Hippocampal formation (tissue), 2 donors: ENCODE results near the gene DAP.
"Not testable (repeated sequence)": the region's sequence is repeated elsewhere in the genome, so short reads cannot be mapped to it uniquely, and the experiment has no call there.

Experiments
- DNase-seq, 2 donors: peaks; one replicate each; lab custom pipeline; 2025; lab: John Stamatoyannopoulos, UW

DAP gene

DNA sequence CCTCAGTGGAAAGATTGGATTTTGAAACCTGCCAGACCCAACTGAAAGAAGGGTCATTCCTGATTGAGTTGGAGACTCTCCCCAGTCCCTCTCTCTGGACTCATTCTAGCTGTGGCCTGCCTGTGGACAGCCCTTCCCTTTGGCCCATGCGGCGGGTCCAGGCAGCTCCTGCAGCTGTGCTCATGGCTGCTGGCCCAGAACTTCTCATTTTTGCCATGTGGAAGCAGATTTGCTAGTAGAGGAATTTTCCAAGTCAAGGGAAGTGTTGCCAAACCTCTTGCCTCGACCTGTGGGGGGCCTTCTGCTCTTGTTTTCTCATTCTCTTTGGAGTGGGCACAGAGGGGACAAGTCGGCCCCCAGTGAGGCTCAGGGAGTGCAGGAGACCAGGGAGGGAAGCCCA, 108.0 kb downstream of the DAP start:
- DNase-seq = no peak

GRCh38 chr5:10652606-10653005, 108.4 kb downstream of the DAP start:
- DNase-seq = no peak

DNA sequence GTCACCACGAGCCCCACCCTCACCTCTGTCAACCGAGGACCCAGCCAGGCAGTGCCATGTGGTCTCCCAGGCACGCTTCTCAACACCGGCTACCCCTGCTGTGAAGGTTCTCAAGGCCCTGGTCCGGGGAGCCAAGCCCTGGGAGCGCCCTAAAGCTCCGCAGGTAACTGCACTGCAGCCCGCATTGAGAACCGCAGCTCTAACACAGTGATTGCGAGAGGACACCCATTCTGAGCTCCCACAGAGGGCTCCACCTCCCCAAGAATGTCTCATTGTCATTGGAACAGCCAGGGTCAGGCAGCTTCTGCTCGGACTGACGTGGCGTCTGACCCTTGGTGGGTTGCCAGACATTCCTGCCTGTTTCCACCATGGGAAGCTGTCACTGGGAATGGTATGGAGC, 108.9 kb downstream of the DAP start:
- no peak for DNase-seq

- DNase-seq = no peak
Measured at GRCh38 chr5:10649666-10650380, 111.2 kb downstream of the DAP start.

DNA sequence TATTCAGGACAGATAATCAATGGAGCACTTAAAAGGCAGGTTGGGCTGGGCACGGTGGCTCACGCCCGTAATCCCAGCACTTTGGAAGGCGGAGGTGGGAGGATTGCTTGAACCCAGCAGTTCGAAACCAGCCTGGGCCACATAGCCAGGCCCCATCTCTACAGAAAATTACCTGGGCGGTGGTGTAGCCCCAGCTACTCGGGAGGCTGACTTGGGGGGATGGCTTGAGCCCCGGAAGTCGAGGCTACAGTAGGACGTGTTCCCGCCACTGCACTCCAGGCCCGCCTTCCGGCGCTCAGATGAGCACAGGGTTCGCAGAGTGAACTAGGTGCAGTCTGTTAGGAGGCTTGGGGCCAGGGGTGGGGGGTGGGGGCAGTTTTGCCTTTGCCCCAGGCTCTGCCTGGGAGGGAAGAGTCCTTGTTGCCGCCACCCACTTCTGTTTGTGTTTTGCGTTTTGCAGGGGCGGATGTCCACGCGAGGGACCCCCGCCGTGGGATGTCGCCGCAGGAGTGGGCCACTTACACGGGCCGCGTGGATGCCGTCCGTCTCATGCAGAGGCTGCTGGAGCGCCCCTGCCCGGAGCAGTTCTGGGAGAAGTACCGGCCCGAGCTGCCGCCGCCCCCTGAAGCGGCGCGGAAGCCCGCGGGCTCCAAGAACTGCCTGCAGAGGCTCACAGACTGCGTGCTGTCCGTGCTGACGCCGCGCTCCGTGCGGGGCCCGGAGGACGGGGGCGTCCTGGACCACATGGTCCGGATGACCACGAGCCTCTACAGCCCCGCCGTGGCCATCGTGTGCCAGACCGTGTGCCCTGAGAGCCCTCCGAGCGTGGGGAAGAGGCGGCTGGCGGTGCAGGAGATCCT, 112.0 kb downstream of the DAP start:
- DNase-seq = no peak

- no peak for DNase-seq
Measured at GRCh38 chr5:10647640-10648039, 113.4 kb downstream of the DAP start.

DNA sequence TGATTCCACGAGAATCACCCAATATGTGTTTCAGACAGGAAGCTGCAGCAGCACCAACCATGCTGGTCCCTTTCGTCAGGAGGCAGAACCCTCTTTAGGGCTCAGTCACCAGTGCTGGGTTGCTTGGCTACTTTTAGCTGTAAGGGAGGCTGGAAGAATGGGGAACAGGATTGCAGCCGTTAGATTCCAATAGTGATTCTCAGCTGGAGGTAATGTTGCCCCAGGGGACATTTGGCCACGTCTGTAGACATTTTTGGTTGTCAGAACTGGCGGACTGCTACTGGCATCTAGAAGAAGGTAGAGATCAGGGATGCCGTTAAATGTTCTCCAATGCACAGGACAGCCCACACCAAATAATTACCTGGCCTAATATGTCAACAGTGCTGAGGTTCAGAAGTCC, 115.4 kb downstream of the DAP start:
- no peak for DNase-seq

- DNase-seq = no peak
Measured at GRCh38 chr5:10645146-10645545, 115.9 kb downstream of the DAP start.

DNA sequence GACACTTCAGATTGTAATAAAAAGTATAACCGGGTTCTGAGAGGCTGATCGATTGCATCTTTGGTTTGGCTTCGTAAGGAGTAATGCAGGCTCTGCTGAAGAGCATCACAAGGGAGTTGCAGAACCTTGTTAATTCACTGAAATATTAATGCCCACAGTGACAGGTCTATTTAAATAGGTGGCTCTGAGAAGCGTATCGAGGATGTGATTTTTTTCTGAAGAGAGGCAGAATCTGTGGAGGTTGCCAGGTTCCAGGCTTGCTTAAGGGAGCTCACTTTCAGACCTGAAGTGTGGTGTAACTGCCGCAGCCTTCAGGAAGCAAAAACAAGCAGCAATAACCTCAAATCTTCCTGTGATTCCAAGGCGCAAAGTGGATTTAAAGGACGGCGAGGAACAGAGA, 116.8 kb downstream of the DAP start:
- DNase-seq = no peak

- no peak for DNase-seq
Measured at GRCh38 chr5:10642367-10642766, 118.7 kb downstream of the DAP start.

DNA sequence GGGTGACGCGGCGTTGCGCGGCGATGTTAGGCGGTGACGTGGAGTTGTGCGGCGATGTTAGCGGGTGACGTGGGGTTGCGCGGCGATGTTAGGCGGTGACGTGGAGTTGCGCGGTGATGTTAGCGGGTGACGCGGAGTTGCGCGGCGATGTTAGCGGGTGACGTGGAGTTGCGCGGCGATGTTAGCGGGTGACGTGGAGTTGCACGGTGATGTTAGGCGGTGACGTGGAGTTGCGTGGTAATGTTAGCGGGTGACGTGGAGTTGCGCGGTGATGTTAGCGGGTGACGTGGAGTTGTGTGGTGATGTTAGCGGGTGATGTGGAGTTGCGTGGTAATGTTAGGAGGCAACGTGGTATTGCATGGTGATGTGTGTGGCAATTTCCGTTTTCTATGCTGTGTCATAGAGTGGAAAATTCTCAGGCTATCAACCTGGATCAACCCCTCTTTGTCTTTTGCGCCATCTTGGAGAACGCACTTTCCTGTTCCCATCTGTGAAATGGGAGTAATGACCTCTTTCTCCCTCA, 121.1 kb downstream of the DAP start:
- DNase-seq = no peak

DNA sequence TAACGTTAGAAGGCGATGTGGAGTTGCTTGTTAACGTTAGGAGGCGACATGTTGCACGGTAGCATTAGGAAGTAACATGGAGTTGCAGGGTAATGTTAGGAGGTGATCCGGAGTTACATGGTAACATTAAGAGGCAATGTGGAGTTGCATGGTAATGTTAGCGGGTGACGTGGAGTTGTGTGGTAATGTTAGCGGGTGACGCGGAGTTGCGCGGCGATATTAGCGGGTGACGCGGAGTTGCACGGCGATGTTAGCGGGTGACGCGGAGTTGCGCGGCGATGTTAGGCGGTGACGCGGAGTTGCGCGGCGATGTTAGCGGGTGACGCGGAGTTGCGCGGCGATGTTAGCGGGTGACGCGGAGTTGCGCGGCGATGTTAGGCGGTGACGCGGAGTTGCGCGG, 122.3 kb downstream of the DAP start:
- DNase-seq = not testable (repeated sequence)

- DNase-seq = no peak
Measured at GRCh38 chr5:10637944-10638343, 123.1 kb downstream of the DAP start.

DNA sequence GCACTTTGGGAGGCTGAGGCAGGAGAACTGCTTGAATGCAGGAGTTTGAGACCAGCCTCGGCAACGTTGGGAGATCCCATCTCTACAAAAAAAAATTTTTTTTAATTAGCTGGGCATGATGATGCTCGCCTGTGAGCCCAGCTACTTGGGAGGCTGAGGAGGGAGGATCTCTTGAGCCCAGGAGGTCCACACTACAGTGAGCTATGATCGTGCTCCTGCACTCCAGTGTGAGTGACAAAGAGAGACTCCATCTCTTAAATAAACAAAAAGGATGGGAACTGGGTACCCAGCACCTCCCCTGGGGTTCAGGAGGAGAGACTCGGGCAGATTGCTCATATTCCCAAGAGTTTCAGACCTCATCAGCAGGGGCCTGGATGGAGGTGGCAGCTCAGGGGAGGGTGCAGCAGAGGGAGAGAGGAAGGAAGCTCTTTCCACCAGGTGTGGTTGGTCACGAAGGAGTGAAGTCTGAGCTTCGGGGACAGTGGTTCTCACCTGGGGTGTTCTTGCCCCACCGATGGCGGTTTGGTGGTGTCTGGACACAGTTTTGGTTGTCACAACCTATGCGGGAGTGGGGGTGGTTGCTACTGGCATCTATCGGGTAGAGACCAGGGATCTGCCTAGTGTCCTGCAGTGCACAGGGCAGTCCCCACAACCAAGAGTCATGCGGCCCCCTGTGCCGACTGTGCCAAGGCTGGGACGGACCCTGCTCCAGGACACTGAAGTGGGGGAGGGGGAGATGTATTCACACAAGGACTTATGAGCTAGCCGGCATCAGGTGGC, 124.5 kb downstream of the DAP start:
- no peak for DNase-seq

DNA sequence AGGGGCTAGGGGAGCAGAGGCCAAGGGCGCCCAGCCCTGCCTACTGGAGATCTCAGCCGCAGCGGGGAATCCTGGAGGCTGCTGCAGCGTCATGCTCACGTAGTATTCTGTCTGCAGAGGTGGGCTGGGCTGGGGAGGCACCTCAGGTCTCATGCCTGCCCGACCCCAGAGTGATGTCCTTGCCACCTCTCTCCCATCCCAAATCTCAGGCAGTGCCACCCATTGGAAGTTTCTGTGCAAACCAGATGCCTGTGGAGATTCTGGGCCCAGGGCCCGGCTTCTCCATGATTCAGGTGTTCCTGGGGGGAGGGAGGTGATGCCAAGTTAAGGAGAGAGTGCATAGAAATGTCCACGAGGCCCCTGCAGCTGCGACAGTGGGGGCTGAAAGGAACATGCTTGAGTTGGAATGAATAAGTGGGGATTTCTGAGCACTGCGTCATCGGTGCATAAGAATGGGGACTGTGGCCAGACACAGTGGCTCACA, 125.1 kb downstream of the DAP start:
- no peak for DNase-seq

- DNase-seq = no peak
Measured at GRCh38 chr5:10635257-10635866, 125.7 kb downstream of the DAP start.

- DNase-seq = no peak
Measured at GRCh38 chr5:10634562-10634961, 126.5 kb downstream of the DAP start.

DNA sequence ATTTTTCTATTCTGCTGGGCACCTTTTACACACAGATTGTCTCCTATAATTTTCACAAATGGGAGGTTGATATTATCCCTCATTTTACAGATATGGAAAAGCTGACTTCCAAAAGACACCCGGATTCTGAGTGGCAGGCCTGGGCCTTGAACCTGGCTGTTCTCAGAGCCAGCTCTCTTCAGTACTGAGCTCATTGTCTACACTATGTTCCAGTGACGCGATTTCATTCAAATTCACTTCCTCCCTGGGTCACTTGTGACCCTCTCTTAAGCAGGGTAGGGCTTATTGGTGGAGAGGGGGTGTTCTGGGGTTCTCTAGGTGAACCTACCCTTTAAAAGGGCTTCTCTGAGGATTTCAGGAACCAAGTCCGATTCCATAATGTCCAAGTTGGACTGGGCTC, 127.0 kb downstream of the DAP start:
- DNase-seq = no peak

DNA sequence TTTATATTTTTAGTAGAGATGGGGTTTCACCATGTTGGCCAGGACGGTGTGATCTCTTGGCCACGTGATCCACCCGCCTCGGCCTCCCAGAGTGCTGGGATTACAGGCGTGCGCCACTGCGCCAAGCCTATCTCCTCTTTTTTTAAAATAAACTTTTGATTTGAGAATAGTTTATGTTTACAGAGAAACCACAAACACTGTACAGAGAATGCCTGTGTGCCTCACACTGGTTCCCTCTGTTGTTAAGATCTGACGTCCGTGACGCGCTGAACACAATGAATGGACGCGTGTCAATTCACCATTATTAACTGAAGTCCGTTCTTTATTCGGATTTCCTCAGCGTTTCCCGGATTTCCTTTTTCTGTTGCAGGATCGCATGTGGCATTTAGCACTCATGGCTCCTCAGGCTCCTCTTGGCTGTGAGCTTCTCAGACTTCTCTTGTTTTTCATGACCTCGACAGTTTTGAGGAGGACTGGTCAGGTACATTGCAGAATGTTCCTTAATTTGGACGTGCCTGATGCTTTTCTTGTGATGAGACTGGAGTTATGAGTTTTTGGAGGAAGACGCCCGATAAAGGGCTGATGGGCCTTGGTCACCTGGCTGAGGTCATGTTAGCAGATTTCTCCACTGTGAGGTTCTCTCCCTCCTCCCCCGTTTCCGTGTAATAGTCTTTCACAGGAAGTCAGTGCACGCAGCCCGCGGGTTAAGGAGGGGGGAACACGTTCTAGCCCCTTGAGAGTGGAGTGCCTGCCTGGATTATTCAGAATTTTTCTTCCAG, 127.6 kb downstream of the DAP start:
- DNase-seq = no peak

GRCh38 chr5:10632110-10632761, 128.8 kb downstream of the DAP start:
- DNase-seq = no peak
